SIG-M5 (cell line): Measurements from ENCODE around the gene IDE.
"Not testable (repeated sequence)": the region's sequence is repeated elsewhere in the genome, so short reads cannot be mapped to it uniquely, and the experiment has no call there.

Experiments
- DNase-seq: peaks from one replicate; lab custom pipeline; 2025; lab: John Stamatoyannopoulos, UW

Gene IDE

GRCh38 chr10:92573798-92574547 is at the start of gene IDE:
Gene IDE (minus strand): TSS chr10:92574093. CDS start chr10:92574019, 74 bp downstream.
- DNase-seq = no peak

GRCh38 chr10:92619368-92619767 is 45.5 kb upstream of the IDE start:
- DNase-seq = no peak

- no peak for DNase-seq
Measured at GRCh38 chr10:92615515-92615914, 41.6 kb upstream of the IDE start.

- DNase-seq = no peak
Measured at GRCh38 chr10:92604841-92605240, 30.9 kb upstream of the IDE start.

GRCh38 chr10:92598321-92598720 is 24.4 kb upstream of the IDE start:
- no peak for DNase-seq

GRCh38 chr10:92595505-92595904 is 21.6 kb upstream of the IDE start:
- DNase-seq = no peak

- no peak for DNase-seq
Measured at GRCh38 chr10:92593619-92594588, 20.0 kb upstream of the IDE start.

- DNase-seq = peak; percentile 46
Measured at GRCh38 chr10:92592761-92593618, 19.1 kb upstream of the IDE start, which contains the start of gene KIF11. Gene KIF11 (plus strand): TSS chr10:92593130. CDS start chr10:92593376, 246 bp downstream.

- DNase-seq = peak; percentile 39
Measured at GRCh38 chr10:92591550-92592022, 17.7 kb upstream of the IDE start.

- DNase-seq = no peak
Measured at GRCh38 chr10:92590623-92591549, 17.0 kb upstream of the IDE start.

- DNase-seq = not testable (repeated sequence)
Measured at GRCh38 chr10:92582347-92582746, 8.5 kb upstream of the IDE start.

GRCh38 chr10:92575961-92576360 is 2.1 kb upstream of the IDE start:
- DNase-seq = peak; percentile 74

GRCh38 chr10:92574548-92575261 is 812 bp upstream of the IDE start:
- no peak for DNase-seq

- DNase-seq = no peak
Measured at GRCh38 chr10:92573091-92573797, 649 bp downstream of the IDE start.

GRCh38 chr10:92572362-92573090 is 1.4 kb downstream of the IDE start:
- no peak for DNase-seq

- DNase-seq = no peak
Measured at GRCh38 chr10:92571649-92572048, 2.2 kb downstream of the IDE start.

GRCh38 chr10:92569663-92570062 is 4.2 kb downstream of the IDE start:
- DNase-seq = not testable (repeated sequence)

GRCh38 chr10:92569071-92569470 is 4.8 kb downstream of the IDE start:
- DNase-seq = no peak
